NCI-H2227 (cell line): ENCODE measurements around the gene MZB1.
A peak's percentile ranks its signal among the peaks of the same experiment; 100 is the strongest.

Experiments
- DNase-seq: peaks from one replicate; lab custom pipeline; 2025; ENCODE audit not compliant: unreplicated experiment; lab: John Stamatoyannopoulos, UW

Gene MZB1

GRCh38 chr5:139389701-139390638 is at the start of gene MZB1:
MZB1 (minus strand) TSS chr5:139389913; CDS start chr5:139389856, 57 bp downstream.
- DNase-seq = no peak

DNA sequence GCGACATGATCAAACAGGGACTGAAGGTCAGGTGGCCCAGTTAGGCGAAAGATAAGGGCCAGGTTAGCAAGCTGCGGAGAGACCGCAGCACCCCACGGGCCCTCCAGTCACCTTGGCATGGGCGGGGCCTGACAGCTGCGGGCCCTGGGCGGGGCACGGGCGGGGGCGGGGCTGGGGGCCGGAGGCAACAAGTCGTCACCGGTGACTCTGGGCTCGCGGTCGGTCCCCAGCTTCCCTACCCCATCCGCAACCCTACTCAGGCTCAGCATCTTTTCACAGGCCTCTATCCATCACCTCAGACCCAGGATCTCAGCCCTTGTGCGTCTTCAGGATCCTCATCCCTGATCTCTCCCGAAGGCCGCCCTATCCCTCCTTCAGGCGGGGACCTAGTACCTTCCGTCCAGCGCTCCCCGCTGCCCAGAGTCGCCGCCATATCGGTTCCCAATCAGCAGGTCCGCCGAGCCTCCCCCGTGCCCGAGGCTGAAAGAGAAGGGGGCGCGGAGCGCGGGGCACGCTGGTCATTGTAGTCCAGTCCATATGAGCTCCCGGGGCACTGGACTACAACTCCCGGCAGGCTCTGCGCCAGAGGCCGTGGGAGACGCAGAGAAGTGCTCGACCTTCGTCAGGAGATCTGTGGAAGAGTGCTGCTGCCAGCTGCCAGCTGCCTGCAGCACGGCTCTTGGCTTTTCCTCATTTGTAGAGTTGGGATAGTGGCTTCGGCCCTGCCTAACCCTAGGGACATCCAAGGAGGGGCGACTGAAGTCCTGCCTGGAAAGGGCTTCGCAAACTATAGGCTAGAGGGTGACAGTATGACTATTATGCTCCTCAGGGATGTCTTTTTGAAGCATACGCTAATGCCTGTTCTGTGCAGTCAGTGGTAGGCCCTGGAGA is 49.5 kb upstream of the MZB1 start, which contains the start of gene DNAJC18:
DNAJC18 (minus strand) TSS at position 513 of the 891 bp plus-strand sequence; CDS start at position 433, 80 bp downstream.
- DNase-seq = peak; percentile 94

DNA sequence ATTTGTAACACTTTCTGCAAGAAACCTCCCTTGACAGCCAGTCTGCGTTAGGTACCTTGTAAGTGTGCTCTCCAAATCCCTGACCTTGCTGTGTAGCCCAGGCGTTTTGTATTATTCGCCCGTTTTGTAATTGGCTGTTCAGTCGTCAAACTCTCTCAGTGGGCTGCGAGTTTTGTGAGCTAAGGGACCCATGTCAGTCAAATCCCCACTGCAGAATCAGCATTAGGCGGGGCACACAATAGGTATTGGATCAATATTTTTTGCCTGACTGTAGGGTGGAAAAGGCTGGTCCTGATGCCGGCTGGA is 48.9 kb upstream of the MZB1 start:
- no peak for DNase-seq

GRCh38 chr5:139435676-139436075 is 46.0 kb upstream of the MZB1 start:
- DNase-seq = no peak

DNA sequence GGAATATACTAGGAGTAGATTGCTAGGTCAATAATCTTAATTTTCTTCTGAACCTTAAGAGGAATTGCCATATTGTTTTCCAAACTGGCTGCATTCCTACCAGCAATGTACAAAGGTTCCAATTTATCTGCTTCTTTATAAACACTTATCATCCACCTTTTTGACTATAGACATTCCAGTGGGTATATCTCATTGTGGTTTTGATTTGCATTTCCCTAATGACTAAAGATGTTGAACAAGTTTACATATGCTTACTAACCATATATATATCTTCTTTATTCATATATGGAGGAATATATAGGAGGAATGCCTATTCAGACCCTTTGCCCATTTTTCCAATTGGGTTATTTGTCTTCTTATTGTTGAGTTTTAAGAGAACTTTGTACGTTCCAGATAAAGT is 42.0 kb upstream of the MZB1 start:
- DNase-seq = no peak

DNA sequence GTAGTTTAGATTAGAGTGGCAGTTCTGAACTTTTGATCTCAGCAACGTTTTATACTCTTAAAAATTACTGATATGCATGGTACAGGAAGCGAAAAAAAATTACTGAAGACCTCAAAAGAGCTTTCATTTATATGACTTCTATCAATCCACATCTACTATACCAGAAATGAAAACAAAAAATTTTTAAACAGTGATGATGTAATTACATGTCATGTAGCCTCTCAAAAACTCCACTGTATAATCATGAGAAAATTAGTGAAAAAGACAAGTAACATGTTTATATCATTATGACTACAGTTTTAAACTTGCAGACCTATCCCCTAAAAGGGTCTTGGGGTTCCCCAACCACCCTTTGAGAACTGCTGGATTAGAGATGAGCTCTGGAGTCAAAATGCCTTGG is 40.3 kb upstream of the MZB1 start:
- no peak for DNase-seq

- no peak for DNase-seq
Observed at GRCh38 chr5:139426203-139426885, 36.6 kb upstream of the MZB1 start.

DNA sequence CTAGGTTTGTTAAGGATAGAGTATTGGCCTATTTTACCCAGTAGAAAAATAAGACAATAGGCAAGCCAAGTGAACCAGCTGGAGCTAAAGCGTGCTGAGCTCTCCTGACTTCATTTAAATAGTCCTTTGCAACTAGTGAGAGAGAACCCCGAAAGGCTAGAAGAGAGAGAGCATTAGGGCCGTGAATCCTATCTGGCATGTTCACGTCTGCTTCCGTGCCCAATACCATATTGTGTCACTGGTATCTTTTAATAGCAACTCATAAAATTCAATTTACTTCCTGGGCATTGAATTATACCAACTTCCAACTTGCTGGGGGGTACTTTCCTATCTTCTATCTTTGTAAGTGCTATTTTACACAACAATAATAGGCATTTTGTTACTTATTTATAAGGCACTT is 35.8 kb upstream of the MZB1 start:
- no peak for DNase-seq

- DNase-seq = peak; percentile 72
Observed at GRCh38 chr5:139422307-139422893, 32.7 kb upstream of the MZB1 start.

GRCh38 chr5:139419226-139420192 is 29.8 kb upstream of the MZB1 start:
- DNase-seq = no peak

DNA sequence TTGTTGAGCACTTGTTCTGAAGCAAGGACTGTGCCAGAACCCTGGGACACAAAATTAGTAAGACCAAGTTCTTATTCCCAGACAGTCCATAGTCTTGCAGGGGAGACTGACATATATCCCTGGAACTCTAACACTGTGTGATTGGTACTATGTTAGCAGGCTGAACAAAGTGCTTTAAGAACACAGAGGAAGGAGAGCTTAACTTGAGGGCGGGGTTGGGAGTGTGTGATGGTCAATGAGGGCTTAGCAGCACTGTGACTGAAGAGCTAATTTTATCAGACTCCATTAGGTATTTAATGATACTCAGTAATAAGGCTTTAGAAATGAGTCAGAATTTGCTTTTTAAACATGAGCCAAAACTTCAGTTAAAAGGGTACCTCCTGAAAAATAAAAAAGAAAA is 29.1 kb upstream of the MZB1 start:
- DNase-seq = no peak

DNA sequence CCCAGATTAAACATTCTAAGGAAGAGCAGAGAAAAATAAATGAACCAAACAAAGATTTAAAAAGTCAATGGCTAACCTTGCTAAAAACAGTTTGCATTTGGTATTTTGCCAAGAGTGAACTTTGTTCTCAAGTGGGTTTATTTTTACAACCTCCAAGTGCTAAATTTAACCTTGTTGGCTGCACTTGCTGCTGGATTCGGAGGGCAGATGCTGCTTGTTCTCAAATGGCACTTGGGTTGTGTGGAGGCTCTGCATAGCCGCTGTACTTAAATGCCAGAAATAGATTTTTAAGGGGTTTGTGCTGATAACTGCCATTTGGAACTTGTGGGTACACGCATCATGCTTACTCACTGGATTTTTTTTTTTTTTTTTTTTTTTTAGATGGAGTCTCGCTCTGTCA is 27.5 kb upstream of the MZB1 start:
- no peak for DNase-seq

- no peak for DNase-seq
Observed at GRCh38 chr5:139416651-139417050, 26.9 kb upstream of the MZB1 start.

- no peak for DNase-seq
Observed at GRCh38 chr5:139415869-139416268, 26.2 kb upstream of the MZB1 start.

DNA sequence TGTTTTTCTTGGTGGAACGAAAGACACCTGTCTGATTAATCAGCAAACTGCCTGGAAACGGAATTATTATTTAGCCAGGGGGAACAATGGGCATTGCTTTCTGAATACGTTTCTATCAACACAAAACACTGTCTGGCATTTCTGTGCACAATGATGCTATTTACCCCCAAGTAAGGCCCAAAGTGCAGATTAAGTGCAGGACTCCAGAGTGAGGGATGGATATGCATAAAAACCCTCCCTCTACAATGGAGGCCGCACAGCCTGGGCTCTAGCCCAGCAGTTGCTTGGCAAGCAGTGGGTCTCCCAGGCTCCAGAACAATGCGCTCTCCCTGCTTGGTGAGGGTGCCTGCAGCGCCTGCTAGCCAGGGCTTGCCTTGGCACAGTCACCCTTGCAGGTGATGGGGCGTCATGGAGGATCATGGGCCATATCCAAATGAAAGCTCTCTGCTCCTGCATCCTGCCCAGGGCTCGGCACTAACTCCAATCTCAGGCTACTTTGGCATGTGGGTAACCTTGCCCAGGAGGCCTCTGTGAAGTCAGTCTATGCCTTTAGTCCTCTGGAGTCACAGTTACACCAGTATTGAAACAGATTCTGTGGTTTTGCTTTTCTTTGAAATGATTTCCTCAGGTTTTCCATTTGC is 25.6 kb upstream of the MZB1 start:
- no peak for DNase-seq

DNA sequence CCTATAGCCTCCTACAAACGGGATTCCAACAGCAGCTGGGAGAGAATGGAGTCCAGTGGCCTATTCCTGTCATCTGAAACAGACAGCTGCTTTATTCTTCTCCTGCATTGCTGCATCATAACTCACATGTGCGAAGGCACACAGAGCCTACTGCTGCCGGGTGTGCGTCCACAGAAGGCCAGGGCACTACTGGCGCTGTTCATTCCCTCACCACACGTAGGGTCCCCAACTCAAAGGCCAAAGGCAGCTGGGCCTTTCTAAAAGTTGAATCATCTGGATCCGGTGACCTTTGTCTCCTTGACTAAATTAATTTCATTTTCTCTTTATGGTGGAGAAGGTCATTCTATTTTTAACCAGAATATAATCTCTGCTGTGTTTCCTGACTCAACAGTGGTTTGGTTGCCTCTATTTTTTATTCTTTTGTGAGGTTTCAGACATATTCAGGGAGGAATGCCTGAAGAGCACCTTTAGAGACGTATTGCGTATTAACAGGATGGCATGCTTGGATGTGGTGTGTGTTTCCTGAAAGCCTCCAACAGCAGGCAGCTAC is 24.9 kb upstream of the MZB1 start:
- no peak for DNase-seq

DNA sequence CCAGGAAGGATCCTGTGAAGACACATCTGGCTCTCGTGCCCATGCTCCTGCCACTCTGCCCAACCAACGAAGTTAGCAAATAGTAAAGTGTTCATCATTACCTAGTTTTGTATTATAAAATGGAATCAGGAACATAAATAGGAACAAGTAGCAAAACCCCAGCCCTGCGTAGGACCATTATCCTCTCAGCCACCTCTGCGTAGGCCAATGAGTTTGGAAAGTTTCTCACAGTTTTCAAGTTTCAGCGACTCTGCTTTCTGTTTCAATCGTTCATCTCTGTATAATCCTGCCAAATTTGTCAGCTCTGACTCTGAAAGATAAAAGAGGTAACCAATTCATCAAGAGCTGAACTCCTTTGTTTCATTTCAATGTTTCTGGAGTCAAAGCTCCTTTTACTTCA is 24.2 kb upstream of the MZB1 start:
- no peak for DNase-seq

GRCh38 chr5:139413153-139413552 is 23.4 kb upstream of the MZB1 start:
- DNase-seq = no peak
